HFFc6 (cell line): ENCODE results near the gene CSNK1G1. TPM values are rescaled to one million over a fixed set of nuclear protein-coding genes. Genes with fewer than 3 reads are reported as not detected.

Experiments used
- DNase-seq: peaks from one replicate; pipeline ENCODE4 v3.0.0-alpha.2; 2018
- H3K27ac Mint-ChIP-seq: 2 replicates; pipeline ENCODE4 v1.8.0; 2020; ENCODE audit warnings: mild to moderate bottlenecking, mixed read lengths
- H3K27me3 Mint-ChIP-seq: 2 replicates; pipeline ENCODE4 v1.8.0; 2021; ENCODE audit warnings: mild to moderate bottlenecking, moderate library complexity, mixed read lengths; ENCODE audit not compliant: insufficient read depth
- H3K36me3 Mint-ChIP-seq: 2 replicates; pipeline ENCODE4 v1.8.0; 2021; ENCODE audit warnings: low read depth, mixed read lengths
- H3K4me1 Mint-ChIP-seq: 2 replicates; pipeline ENCODE4 v1.8.0; 2020; ENCODE audit warnings: low read depth, mixed read lengths
- H3K4me3 Mint-ChIP-seq: 2 replicates; pipeline ENCODE4 v1.8.0; 2020; ENCODE audit warnings: mild to moderate bottlenecking, moderate library complexity, mixed read lengths
- H3K9me3 Mint-ChIP-seq: 2 replicates; pipeline ENCODE4 v1.8.0; 2020; ENCODE audit warnings: mild to moderate bottlenecking, mixed read lengths
- total RNA-seq, 6 experiments: library from RNA; stranded (reverse); fragmentation: NEBNext Ultra II Directional; extraction: Animal tissue kit (Norgen Biotek cat#: 25700); gene quantifications; 2 replicates in 1 of 6; 3 replicates in 5 of 6; pipeline ENCODE4 v1.2.3, GENCODE V29; 2021
- TF ChIP-seq, protein P1 (sequence below): fragments of 200-600 bp; sonication (generic); IDR thresholded peaks from 2 replicates; pipeline ENCODE4 v1.5.0; 2021; ENCODE audit warnings: antibody characterized with exemption, mild to moderate bottlenecking

The CSNK1G1 gene
- total RNA-seq, 6 experiments from 2014 or later = 16.4 to 20.5 (median 18.6) TPM

DNA sequence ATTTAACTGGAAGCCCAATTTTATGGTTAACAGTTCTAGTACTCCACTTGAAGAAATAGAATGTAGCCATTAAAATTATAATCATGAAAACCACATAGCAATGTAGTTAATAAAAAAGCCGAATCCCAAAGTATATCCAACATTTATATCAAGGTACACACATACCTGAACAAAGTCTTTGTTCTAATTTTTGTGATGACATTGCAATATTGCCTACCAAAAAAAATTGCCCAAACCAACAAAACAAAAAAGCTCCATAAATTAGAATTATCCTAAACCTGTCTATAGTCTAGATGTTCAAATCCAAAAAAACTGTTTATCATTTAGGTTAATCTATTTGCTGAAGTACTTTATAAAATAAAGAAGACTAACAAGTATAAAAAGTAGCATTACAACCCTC lies 70.8 kb downstream of the CSNK1G1 start:
- H3K4me1 Mint-ChIP-seq = peaks cover 41% of the 10 kb centered on the region
- H3K27ac Mint-ChIP-seq = no peak overlapping the region
- DNase-seq = no peak
- H3K36me3 Mint-ChIP-seq = no peaks in the 10 kb centered on the region
- no peaks in the 10 kb centered on the region for H3K9me3 Mint-ChIP-seq
- TF ChIP-seq, protein P1, sequence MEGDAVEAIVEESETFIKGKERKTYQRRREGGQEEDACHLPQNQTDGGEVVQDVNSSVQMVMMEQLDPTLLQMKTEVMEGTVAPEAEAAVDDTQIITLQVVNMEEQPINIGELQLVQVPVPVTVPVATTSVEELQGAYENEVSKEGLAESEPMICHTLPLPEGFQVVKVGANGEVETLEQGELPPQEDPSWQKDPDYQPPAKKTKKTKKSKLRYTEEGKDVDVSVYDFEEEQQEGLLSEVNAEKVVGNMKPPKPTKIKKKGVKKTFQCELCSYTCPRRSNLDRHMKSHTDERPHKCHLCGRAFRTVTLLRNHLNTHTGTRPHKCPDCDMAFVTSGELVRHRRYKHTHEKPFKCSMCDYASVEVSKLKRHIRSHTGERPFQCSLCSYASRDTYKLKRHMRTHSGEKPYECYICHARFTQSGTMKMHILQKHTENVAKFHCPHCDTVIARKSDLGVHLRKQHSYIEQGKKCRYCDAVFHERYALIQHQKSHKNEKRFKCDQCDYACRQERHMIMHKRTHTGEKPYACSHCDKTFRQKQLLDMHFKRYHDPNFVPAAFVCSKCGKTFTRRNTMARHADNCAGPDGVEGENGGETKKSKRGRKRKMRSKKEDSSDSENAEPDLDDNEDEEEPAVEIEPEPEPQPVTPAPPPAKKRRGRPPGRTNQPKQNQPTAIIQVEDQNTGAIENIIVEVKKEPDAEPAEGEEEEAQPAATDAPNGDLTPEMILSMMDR = no peak
- H3K4me3 Mint-ChIP-seq = no peak overlapping the region
- no peaks in the 10 kb centered on the region; the same call in 1 of the 2 replicates for H3K27me3 Mint-ChIP-seq

DNA sequence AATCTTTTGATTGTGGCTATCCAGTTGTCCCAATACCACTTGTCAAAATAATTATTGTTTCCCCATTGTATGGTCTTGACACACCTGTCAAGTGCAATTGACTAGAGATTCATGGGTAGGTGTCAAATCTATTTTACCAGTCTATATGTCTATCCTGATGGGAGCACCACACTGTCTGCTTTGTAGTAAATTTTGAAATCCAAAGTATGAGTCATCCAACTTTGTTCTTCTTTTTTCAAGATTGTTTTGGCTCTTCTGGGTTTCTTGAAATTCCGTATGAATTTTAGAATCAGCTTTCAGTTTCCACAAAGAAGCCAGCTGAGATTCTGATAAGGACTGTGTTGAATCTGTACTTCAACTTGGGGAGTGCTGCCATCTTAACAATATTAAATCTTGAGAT lies 71.9 kb downstream of the CSNK1G1 start:
- Mint-ChIP-seq H3K27ac (peak overlapping the region; percentile 38), H3K4me3 (peak overlapping the region; percentile 59), H3K27me3 (no peaks in the 10 kb centered on the region; the same call in 1 of the 2 replicates), H3K9me3 (no peaks in the 10 kb centered on the region), H3K4me1 (peaks cover 36% of the 10 kb centered on the region), H3K36me3 (no peaks in the 10 kb centered on the region)
- peak; percentile 27 for DNase-seq
- TF ChIP-seq, protein P1 = no peak

DNA sequence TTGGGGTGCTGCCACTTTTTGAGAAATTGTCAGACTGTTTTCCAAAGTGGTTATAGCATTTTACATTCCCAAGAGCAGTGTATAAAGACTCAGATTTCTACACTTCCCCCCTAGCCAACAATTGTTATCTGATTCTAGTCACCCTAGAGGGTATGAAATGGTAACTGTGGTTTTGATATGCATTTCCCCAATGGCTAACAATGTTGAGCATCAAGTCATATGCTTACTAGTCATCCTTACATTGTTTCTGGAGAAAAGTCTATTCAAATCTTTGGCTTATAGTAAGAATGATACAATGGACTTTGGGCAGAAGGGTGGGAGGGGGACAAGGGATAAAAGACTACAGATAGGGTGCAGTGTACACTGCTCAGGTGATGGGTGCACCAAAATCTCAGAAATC lies 73.3 kb downstream of the CSNK1G1 start:
- Mint-ChIP-seq H3K27ac (no peak overlapping the region), H3K4me3 (no peak overlapping the region), H3K4me1 (peaks cover 29% of the 10 kb centered on the region), H3K27me3 (no peaks in the 10 kb centered on the region; the same call in 1 of the 2 replicates), H3K36me3 (no peaks in the 10 kb centered on the region), H3K9me3 (no peaks in the 10 kb centered on the region)
- peak; percentile 4 for DNase-seq
- TF ChIP-seq, protein P1 = no peak

DNA sequence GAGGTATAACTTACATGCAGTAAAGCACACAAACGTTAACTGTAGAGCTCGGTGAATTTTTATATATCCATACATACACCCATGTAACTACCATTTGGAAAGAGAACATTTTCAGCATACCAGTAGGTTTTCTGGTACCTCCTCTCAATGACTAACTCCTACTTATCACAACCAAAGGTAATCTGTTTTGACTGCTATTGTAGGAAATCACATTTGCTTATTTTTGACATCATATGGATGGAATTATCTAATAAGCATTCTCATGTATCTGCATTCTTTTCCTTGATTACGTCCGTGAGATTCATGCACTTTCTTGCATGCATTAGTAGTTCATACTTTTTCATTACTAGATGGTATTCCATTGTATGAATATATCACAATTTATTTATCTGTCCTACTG lies 76.8 kb downstream of the CSNK1G1 start:
- Mint-ChIP-seq H3K27me3 (no peaks in the 10 kb centered on the region; the same call in 1 of the 2 replicates), H3K27ac (no peak overlapping the region), H3K9me3 (no peaks in the 10 kb centered on the region), H3K36me3 (no peaks in the 10 kb centered on the region), H3K4me1 (peaks cover 30% of the 10 kb centered on the region), H3K4me3 (no peak overlapping the region)
- DNase-seq = no peak
- TF ChIP-seq, protein P1 = no peak

DNA sequence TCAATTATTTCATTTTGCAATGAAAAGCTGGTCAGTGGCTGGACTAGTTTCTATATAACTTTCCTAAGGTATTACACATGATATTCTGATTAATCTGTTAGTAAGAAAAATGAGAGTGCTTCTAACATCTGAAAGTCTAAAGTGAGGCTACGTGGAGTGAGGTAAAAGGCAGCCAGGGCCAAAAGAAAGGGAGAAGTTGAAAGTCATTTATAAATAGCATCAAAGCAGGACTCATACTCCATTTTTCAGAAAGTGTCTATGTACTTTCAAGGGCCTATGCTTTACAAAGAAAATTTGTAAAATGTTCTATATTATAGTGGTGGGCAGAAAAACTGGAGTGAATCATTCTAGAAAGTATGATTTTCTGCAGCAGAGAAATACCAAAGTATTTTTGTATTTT lies 80.0 kb downstream of the CSNK1G1 start:
- no peak overlapping the region for H3K27ac Mint-ChIP-seq
- 0 out of 2 replicates have a peak, but pooled peaks cover 4% of the 10 kb centered on the region for H3K36me3 Mint-ChIP-seq
- no peaks in the 10 kb centered on the region for H3K9me3 Mint-ChIP-seq
- H3K4me3 Mint-ChIP-seq = no peak overlapping the region
- TF ChIP-seq, protein P1 = no peak
- H3K4me1 Mint-ChIP-seq = peaks cover 16% of the 10 kb centered on the region
- H3K27me3 Mint-ChIP-seq = no peaks in the 10 kb centered on the region
- no peak for DNase-seq
